Measurements from ENCODE around the gene ALG12. TPM values are rescaled to one million over a fixed set of nuclear protein-coding genes. Genes with fewer than 3 reads are reported as not detected.

Gene ALG12
- total and polyA plus RNA-seq, 2 of the 13 experiments (the other 11 are each of a cell fraction or from before 2014, with no cell fraction given), result 7.8 to 15.8 TPM

DNA sequence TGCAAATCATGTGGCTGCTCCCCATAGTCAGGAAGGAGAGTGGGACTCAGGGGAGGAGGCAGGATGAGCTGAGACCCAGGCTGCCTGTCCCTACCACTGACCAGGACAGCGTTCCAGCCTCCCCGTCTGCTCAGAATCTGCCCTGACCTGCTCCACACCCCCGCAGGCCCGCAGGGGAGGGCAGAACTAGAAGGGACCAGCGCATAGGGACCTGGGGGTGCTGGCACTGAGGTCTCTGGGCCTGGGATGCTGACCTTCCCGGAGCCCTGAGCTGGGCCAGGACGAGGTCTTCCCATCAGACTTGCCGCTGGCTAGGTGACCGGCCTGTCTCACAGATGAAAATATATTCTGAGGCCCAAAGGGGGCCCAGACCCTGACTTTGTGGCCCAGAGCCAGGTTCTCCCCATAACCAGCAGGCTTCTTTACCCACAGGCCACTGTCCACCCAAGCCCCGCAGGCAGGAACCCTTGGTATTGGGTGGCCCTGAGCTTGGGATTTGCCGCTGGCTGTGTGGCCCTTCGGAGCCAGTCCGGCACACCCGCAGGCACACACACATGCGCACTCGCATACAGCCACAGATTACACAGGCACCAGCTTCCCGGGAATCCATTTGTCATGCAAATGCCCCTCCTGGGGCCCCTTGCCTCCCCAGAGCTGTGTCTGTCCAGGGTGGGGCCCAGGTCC is 28.5 kb upstream of the ALG12 start (continued):
- no peak for TF ChIP-seq CEBPZ (IDR thresholded peaks at IDR 0.05; ENCODE audit: low read length)
- TF ChIP-seq ZBTB2 (CRISPR knock-in tag; IDR thresholded peaks at IDR 0.05; ENCODE audit: low read depth), result no peak
- TF ChIP-seq ZMYM4 (CRISPR knock-in tag; IDR thresholded peaks at IDR 0.05), result no peak
- no peak for TF ChIP-seq ZNF7 (CRISPR knock-in tag; IDR thresholded peaks at IDR 0.05)
- no peak for TF ChIP-seq ZBTB42 (CRISPR knock-in tag; IDR thresholded peaks at IDR 0.05)
- TF ChIP-seq NBN (conservative IDR thresholded peaks at IDR 0.05), result no peak
- no peak for TF ChIP-seq ZFAT (CRISPR knock-in tag; conservative IDR thresholded peaks at IDR 0.05)
- TF ChIP-seq HIVEP1 (CRISPR knock-in tag; IDR thresholded peaks at IDR 0.05), result no peak
- TF ChIP-seq KLF16 (CRISPR knock-in tag; IDR thresholded peaks at IDR 0.05), result 0 out of 4 replicates have a peak, but pooled peaks of 1 of the 2 experiments have one; percentile 30
- TF ChIP-seq, protein P1, sequence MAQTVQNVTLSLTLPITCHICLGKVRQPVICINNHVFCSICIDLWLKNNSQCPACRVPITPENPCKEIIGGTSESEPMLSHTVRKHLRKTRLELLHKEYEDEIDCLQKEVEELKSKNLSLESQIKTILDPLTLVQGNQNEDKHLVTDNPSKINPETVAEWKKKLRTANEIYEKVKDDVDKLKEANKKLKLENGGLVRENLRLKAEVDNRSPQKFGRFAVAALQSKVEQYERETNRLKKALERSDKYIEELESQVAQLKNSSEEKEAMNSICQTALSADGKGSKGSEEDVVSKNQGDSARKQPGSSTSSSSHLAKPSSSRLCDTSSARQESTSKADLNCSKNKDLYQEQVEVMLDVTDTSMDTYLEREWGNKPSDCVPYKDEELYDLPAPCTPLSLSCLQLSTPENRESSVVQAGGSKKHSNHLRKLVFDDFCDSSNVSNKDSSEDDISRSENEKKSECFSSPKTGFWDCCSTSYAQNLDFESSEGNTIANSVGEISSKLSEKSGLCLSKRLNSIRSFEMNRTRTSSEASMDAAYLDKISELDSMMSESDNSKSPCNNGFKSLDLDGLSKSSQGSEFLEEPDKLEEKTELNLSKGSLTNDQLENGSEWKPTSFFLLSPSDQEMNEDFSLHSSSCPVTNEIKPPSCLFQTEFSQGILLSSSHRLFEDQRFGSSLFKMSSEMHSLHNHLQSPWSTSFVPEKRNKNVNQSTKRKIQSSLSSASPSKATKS (CRISPR knock-in tag; IDR thresholded peaks at IDR 0.05), result no peak
- TF ChIP-seq POLR2A (IDR thresholded peaks at IDR 0.05; ENCODE audit: insufficient read depth in 1 of 2, low read depth in 2 of 2, low read length in 2 of 2), result no peak
- TF ChIP-seq CENPT (CRISPR knock-in tag; IDR thresholded peaks at IDR 0.05; ENCODE audit: low read depth), result no peak
- TF ChIP-seq ZNF33A (CRISPR knock-in tag; IDR thresholded peaks at IDR 0.05; ENCODE audit: borderline replicate concordance), result peak; percentile 28; the same call in 1 of the 2 replicates
- no peak for TF ChIP-seq NFYC (CRISPR knock-in tag; IDR thresholded peaks at IDR 0.05)
- no peak for TF ChIP-seq ZNF234 (CRISPR knock-in tag; conservative IDR thresholded peaks at IDR 0.05)
- no peak for TF ChIP-seq MIXL1 (CRISPR knock-in tag; IDR thresholded peaks at IDR 0.05)
- TF ChIP-seq MEIS2 (CRISPR knock-in tag; IDR thresholded peaks at IDR 0.05), result peak; percentile 36; the same call in 1 of the 2 replicates
- TF ChIP-seq, protein P2, sequence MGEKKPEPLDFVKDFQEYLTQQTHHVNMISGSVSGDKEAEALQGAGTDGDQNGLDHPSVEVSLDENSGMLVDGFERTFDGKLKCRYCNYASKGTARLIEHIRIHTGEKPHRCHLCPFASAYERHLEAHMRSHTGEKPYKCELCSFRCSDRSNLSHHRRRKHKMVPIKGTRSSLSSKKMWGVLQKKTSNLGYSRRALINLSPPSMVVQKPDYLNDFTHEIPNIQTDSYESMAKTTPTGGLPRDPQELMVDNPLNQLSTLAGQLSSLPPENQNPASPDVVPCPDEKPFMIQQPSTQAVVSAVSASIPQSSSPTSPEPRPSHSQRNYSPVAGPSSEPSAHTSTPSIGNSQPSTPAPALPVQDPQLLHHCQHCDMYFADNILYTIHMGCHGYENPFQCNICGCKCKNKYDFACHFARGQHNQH (CRISPR knock-in tag; IDR thresholded peaks at IDR 0.05), result peak; percentile 55
- TF ChIP-seq, protein P3, sequence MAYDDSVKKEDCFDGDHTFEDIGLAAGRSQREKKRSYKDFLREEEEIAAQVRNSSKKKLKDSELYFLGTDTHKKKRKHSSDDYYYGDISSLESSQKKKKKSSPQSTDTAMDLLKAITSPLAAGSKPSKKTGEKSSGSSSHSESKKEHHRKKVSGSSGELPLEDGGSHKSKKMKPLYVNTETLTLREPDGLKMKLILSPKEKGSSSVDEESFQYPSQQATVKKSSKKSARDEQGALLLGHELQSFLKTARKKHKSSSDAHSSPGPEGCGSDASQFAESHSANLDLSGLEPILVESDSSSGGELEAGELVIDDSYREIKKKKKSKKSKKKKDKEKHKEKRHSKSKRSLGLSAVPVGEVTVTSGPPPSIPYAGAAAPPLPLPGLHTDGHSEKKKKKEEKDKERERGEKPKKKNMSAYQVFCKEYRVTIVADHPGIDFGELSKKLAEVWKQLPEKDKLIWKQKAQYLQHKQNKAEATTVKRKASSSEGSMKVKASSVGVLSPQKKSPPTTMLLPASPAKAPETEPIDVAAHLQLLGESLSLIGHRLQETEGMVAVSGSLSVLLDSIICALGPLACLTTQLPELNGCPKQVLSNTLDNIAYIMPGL (CRISPR knock-in tag; IDR thresholded peaks at IDR 0.05; ENCODE audit: borderline replicate concordance in 1 of 2, low read depth in 1 of 2), result 0 out of 4 replicates have a peak, but pooled peaks of 1 of the 2 experiments have one; percentile 36
- no peak for TF ChIP-seq ZNF225 (CRISPR knock-in tag; IDR thresholded peaks at IDR 0.05)
